ENCODE measurements around the gene VEGFA. TPM values are rescaled to one million over a fixed set of nuclear protein-coding genes. Genes with fewer than 3 reads are reported as not detected.

The VEGFA gene
- total and polyA plus RNA-seq, 2 of the 8 experiments (the other 6 are each of a cell fraction or from before 2014, with no cell fraction given): 42.2 to 58.5 TPM

DNA sequence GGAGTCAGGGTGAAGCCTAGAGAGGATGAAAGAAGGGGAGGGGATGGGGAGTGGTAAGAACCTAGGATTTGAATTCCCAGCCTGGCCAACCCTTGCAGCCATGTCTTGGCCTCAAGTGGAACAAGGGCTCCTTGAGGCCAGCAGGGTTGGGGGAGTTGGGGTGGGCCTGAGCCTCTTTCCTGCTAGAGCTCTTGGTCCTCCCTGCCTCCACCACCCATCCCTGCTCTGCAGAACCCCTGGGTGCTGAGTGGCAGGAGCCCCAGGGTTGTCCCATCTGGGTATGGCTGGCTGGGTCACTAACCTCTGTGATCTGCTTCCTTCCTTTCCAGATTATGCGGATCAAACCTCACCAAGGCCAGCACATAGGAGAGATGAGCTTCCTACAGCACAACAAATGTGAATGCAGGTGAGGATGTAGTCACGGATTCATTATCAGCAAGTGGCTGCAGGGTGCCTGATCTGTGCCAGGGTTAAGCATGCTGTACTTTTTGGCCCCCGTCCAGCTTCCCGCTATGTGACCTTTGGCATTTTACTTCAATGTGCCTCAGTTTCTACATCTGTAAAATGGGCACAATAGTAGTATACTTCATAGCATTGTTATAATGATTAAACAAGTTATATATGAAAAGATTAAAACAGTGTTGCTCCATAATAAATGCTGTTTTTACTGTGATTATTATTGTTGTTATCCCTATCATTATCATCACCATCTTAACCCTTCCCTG lies 8.3 kb downstream of the VEGFA start:
- POLR2A ChIA-PET (ENCODE audit: partially characterized antibody): interaction anchor here (0.9 to 2.1 kb wide), 4 partner anchors 9 to 54 kb away, joined by 3 to 7 read pairs (median 5); no protein-coding TSS in a partner anchor
- H4K5ac ChIP-seq (ENCODE audit: insufficient read length, low read depth, low read length): no peak overlapping the region
- H3K4ac ChIP-seq (replicated peaks; ENCODE audit: insufficient read length, low read depth, low read length): no peak overlapping the region
- no peak overlapping the region for H3K18ac ChIP-seq (ENCODE audit: extremely low read depth, low read length)
- H2BK5ac ChIP-seq (ENCODE audit: low read depth, low read length): no peak overlapping the region
- H3K4me2 ChIP-seq (ENCODE audit: insufficient read depth in 1 of 2, low read depth in 2 of 2, low read length in 2 of 2): no peak overlapping the region
- no peak for TF ChIP-seq SIN3A (conservative IDR thresholded peaks at IDR 0.05 in 1 of 2, IDR thresholded peaks at IDR 0.05 in 1 of 2; ENCODE audit: low read depth in 1 of 2, low read length in 2 of 2)
- no peak for TF ChIP-seq SAP30 (IDR thresholded peaks at IDR 0.05; ENCODE audit: insufficient read depth, insufficient replicate concordance, low read length)
- TF ChIP-seq, protein P1, sequence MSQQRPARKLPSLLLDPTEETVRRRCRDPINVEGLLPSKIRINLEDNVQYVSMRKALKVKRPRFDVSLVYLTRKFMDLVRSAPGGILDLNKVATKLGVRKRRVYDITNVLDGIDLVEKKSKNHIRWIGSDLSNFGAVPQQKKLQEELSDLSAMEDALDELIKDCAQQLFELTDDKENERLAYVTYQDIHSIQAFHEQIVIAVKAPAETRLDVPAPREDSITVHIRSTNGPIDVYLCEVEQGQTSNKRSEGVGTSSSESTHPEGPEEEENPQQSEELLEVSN (IDR thresholded peaks at IDR 0.05): no peak
- H3K23me2 ChIP-seq (ENCODE audit: low read depth, low read length): no peaks in the 10 kb centered on the region
- no peak overlapping the region for H3K27ac ChIP-seq (ENCODE audit: low read depth, low read length)
- H3K9ac ChIP-seq (replicated peaks in 1 of 4; ENCODE audit: extremely low read depth in 1 of 4, low read depth in 3 of 4, low read length in 3 of 4): no peak overlapping the region
- H3K23ac ChIP-seq (ENCODE audit: insufficient read length): no peak overlapping the region
- no peak overlapping the region for H3K4me3 ChIP-seq (ENCODE audit: extremely low read depth in 1 of 4, insufficient read depth in 2 of 4, low read depth in 3 of 4, low read length in 4 of 4)
- CTCF ChIA-PET (ENCODE audit: partially characterized antibody): interaction anchor here (0.8 to 7.1 kb wide), 6 partner anchors 8 to 111 kb away, joined by 3 to 73 read pairs (median 4); no protein-coding TSS in a partner anchor
- H3K27me3 ChIP-seq (replicated peaks in 1 of 4; ENCODE audit: control insufficient read depth in 3 of 4, extremely low read depth in 1 of 4, insufficient read depth in 3 of 4, low read length in 3 of 4): no peaks in the 10 kb centered on the region
- H3K4me1 ChIP-seq (replicated peaks in 1 of 4; ENCODE audit: control insufficient read depth in 3 of 4, insufficient read depth in 4 of 4, low read length in 3 of 4): peaks cover 0 to 19% (median 12%) of the 10 kb centered on the region in 4 experiments; a peak in 6 of 7 replicates
- H2AK5ac ChIP-seq (ENCODE audit: low read depth, low read length): no peak overlapping the region
- DNase-seq (ENCODE audit: low read depth in 1 of 2, low spot score in 2 of 2): no peak
- no peaks in the 10 kb centered on the region for H3K9me3 ChIP-seq (ENCODE audit: insufficient read depth in 2 of 2, low read depth in 1 of 2, low read length in 1 of 2)
- 90% methylated on average over 4 of the region's 4 CpGs; no CpG with 5 or more reads in 1 of the 2 experiments for WGBS, 2 experiments (ENCODE audit: extremely low coverage in 1 of 2, insufficient coverage in 1 of 2, insufficient read length in 1 of 2, insufficient replicate concordance in 2 of 2, low coverage in 1 of 2, low lambda C conversion rate in 2 of 2, missing lambda C conversion rate in 1 of 2)
- no peak overlapping the region for H4K91ac ChIP-seq (replicated peaks; ENCODE audit: insufficient read length, low read length)
- peaks cover 11 to 22% of the 10 kb centered on the region in 2 experiments for H4K20me1 ChIP-seq (replicated peaks in 1 of 2; ENCODE audit: control insufficient read depth in 1 of 2, insufficient read depth in 2 of 2, low read length in 2 of 2)
- H2BK15ac ChIP-seq (ENCODE audit: low read length): no peak overlapping the region
- no peak overlapping the region for H2BK20ac ChIP-seq (ENCODE audit: low read length)
- H3K36me3 ChIP-seq (ENCODE audit: control insufficient read depth in 2 of 4, insufficient read depth in 4 of 4, low read length in 3 of 4): peaks cover 28 to 66% (median 57%) of the 10 kb centered on the region in 4 experiments
- H3K79me2 ChIP-seq (ENCODE audit: control insufficient read depth in 1 of 2, insufficient read depth in 2 of 2, low read length in 2 of 2): peaks cover 3 to 44% of the 10 kb centered on the region in 2 experiments; a peak in 3 of 4 replicates
- no peak overlapping the region for H3K14ac ChIP-seq (ENCODE audit: insufficient read length)
- H2BK12ac ChIP-seq (ENCODE audit: low read depth, low read length): no peak overlapping the region
- no peak overlapping the region for H2BK120ac ChIP-seq (replicated peaks; ENCODE audit: low read depth, low read length)
- H3K79me1 ChIP-seq (ENCODE audit: low read depth, low read length): peaks cover 25% of the 10 kb centered on the region
- no peak overlapping the region for H3K56ac ChIP-seq (replicated peaks; ENCODE audit: insufficient read length, low read depth, low read length)
- no peak overlapping the region; the same call in 1 of the 2 replicates for H4K8ac ChIP-seq (ENCODE audit: extremely low read depth, insufficient read depth, low read length)
- no peak for FAIRE-seq
- H2AFZ ChIP-seq (ENCODE audit: low read length): no peak overlapping the region
